IMR-90 (cell line): ENCODE measurements around the gene ABI3BP. TPM values are rescaled to one million over a fixed set of nuclear protein-coding genes. Genes with fewer than 3 reads are reported as not detected.

Source experiments
- ATAC-seq: fragments of 200-7000 bp; cut with Tn5 transposase; 2 replicates; pipeline ENCODE4 v1.9.1; 2020; ENCODE audit warnings: low read depth, mild to moderate bottlenecking, moderate library complexity
- BruUV-seq: library from RNA; stranded (reverse); fragments of 400-500 nt; replicated peaks from 2 replicates; lab custom pipeline; 2021; lab: Mats Ljungman, UMichigan
- CTCF ChIA-PET: fragments of 300-600 bp; formaldehyde crosslinking; extraction: SDS; loops from one replicate; lab custom pipeline; 2021; ENCODE audit warnings: antibody characterized with exemption; lab: Yijun Ruan, JAX
- POLR2A ChIA-PET: fragments of 300-600 bp; sonication (Branson Sonifier 250); formaldehyde crosslinking; loops from one replicate; lab custom pipeline; 2022; ENCODE audit warnings: antibody characterized with exemption; ENCODE audit not compliant: unreplicated experiment; lab: Charles Lee
- DNase-seq: peaks from one replicate; pipeline ENCODE4 v3.0.0; 2013
- H2AFZ ChIP-seq: replicated peaks from 2 replicates; pipeline ENCODE3; 2013; ENCODE audit warnings: low read length, mild to moderate bottlenecking; ENCODE audit not compliant: poor library complexity
- H2AK5ac ChIP-seq: 2 replicates; pipeline ENCODE4 v1.6.1; 2013; ENCODE audit warnings: low read depth, low read length, inconsistent platforms
- H2AK9ac ChIP-seq: replicated peaks from 2 replicates; pipeline ENCODE3; 2013; ENCODE audit warnings: mild to moderate bottlenecking, low read depth, low read length, moderate library complexity; ENCODE audit not compliant: poor library complexity
- H2BK120ac ChIP-seq: 2 replicates; pipeline ENCODE4 v1.6.1; 2013; ENCODE audit warnings: low read depth, low read length, inconsistent platforms
- H2BK15ac ChIP-seq: 3 replicates; pipeline ENCODE4 v1.6.1; 2013; ENCODE audit warnings: low read depth, low read length, inconsistent platforms
- H2BK20ac ChIP-seq: 2 replicates; pipeline ENCODE4 v1.6.1; 2013; ENCODE audit warnings: low read depth, mild to moderate bottlenecking, inconsistent platforms, low read length, moderate library complexity
- H2BK5ac ChIP-seq: 2 replicates; pipeline ENCODE4 v1.6.1; 2013; ENCODE audit warnings: mild to moderate bottlenecking, low read depth, low read length, inconsistent platforms; ENCODE audit not compliant: poor library complexity, severe bottlenecking
- H3K14ac ChIP-seq: replicated peaks from 2 replicates; pipeline ENCODE4 v1.6.1; 2013; ENCODE audit warnings: low read depth, low read length, inconsistent platforms
- H3K18ac ChIP-seq: 2 replicates; pipeline ENCODE4 v1.6.1; 2013; ENCODE audit warnings: low read depth, low read length, control low read depth
- H3K23ac ChIP-seq: 2 replicates; pipeline ENCODE4 v1.6.1; 2013; ENCODE audit warnings: low read depth, low read length, inconsistent platforms
- H3K27ac ChIP-seq: 2 replicates; pipeline ENCODE4 v1.5.1; 2013; ENCODE audit warnings: mild to moderate bottlenecking, control low read depth, low read length; ENCODE audit not compliant: insufficient read depth
- H3K27me3 ChIP-seq: 2 replicates; pipeline ENCODE4 v1.6.1; 2013; ENCODE audit warnings: low read length; ENCODE audit not compliant: control insufficient read depth, insufficient read depth
- H3K36me3 ChIP-seq: 2 replicates; pipeline ENCODE4 v1.6.1; 2013; ENCODE audit warnings: low read length, mixed read lengths; ENCODE audit not compliant: control insufficient read depth, insufficient read depth
- H3K4ac ChIP-seq: 2 replicates; pipeline ENCODE4 v1.6.1; 2013; ENCODE audit warnings: low read depth, low read length, inconsistent platforms
- H3K4me1 ChIP-seq: 2 replicates; pipeline ENCODE4 v1.6.1; 2013; ENCODE audit warnings: low read length, mixed read lengths; ENCODE audit not compliant: control insufficient read depth, insufficient read depth
- H3K4me2 ChIP-seq: 2 replicates; pipeline ENCODE4 v1.6.1; 2013; ENCODE audit warnings: low read depth, mild to moderate bottlenecking, control low read depth, low read length, moderate library complexity
- H3K4me3 ChIP-seq: 2 replicates; pipeline ENCODE4 v1.5.1; 2013; ENCODE audit warnings: low read depth, mild to moderate bottlenecking, control low read depth, low read length, moderate library complexity; ENCODE audit not compliant: insufficient read depth
- H3K56ac ChIP-seq: 2 replicates; pipeline ENCODE4 v1.6.1; 2013; ENCODE audit warnings: low read length, inconsistent platforms; ENCODE audit not compliant: insufficient read depth; ENCODE audit errors: extremely low read depth
- H3K79me1 ChIP-seq, 2 experiments: 2 replicates each; pipeline ENCODE4 v1.6.1; 2013; ENCODE audit warnings: low read length in 2 of 2, inconsistent platforms in 1 of 2, low read depth in 1 of 2
- H3K9ac ChIP-seq: 2 replicates; pipeline ENCODE4 v1.6.1; 2013; ENCODE audit warnings: low read depth, low read length, control low read depth
- H3K9me1 ChIP-seq: 2 replicates; pipeline ENCODE4 v1.6.1; 2013; ENCODE audit warnings: low read length, inconsistent platforms; ENCODE audit not compliant: insufficient read depth
- H3K9me3 ChIP-seq: 2 replicates; pipeline ENCODE4 v1.6.1; 2013; ENCODE audit warnings: low read length; ENCODE audit not compliant: control insufficient read depth, insufficient read depth
- H4K20me1 ChIP-seq: 2 replicates; pipeline ENCODE4 v1.6.1; 2013; ENCODE audit warnings: low read length, inconsistent platforms; ENCODE audit not compliant: insufficient read depth
- H4K5ac ChIP-seq: 2 replicates; pipeline ENCODE4 v1.6.1; 2013; ENCODE audit warnings: mild to moderate bottlenecking, low read depth, low read length, control low read depth
- H4K8ac ChIP-seq, 2 experiments: 2 replicates each; pipeline ENCODE4 v1.6.1; 2013; ENCODE audit warnings: low read depth in 2 of 2, low read length in 2 of 2, control low read depth in 1 of 2, inconsistent platforms in 1 of 2
- H4K91ac ChIP-seq: 2 replicates; pipeline ENCODE4 v1.6.1; 2013; ENCODE audit warnings: low read depth, low read length, inconsistent platforms; ENCODE audit not compliant: insufficient read depth
- BHLHE40 ChIP-seq: fragments of 150-350 bp; IDR thresholded peaks from 2 replicates; pipeline ENCODE4 v1.6.1; 2016; ENCODE audit warnings: mild to moderate bottlenecking, low read depth, low read length
- CEBPB ChIP-seq: IDR thresholded peaks from 2 replicates; pipeline ENCODE4 v1.6.1; 2012; ENCODE audit warnings: low read depth, low read length, improper control_type of control experiment
- MAZ ChIP-seq: IDR thresholded peaks from 2 replicates; pipeline ENCODE4 v1.6.1; 2012; ENCODE audit warnings: low read depth, mild to moderate bottlenecking, low read length, improper control_type of control experiment, moderate library complexity, borderline replicate concordance
- MXI1 ChIP-seq: IDR thresholded peaks from 2 replicates; pipeline ENCODE4 v1.6.1; 2012; ENCODE audit warnings: low read depth, mild to moderate bottlenecking, low read length, moderate library complexity, borderline replicate concordance
- RCOR1 ChIP-seq: IDR thresholded peaks from 2 replicates; pipeline ENCODE4 v1.6.1; 2012; ENCODE audit warnings: mild to moderate bottlenecking, low read length, improper control_type of control experiment; ENCODE audit not compliant: insufficient replicate concordance
- RFX5 ChIP-seq: IDR thresholded peaks from 2 replicates; pipeline ENCODE4 v1.8.0; 2012; ENCODE audit warnings: low read depth, mild to moderate bottlenecking, low read length, moderate library complexity
- SMC3 ChIP-seq: fragments of 150-350 bp; IDR thresholded peaks from 2 replicates; pipeline ENCODE4 v1.6.1; 2016; ENCODE audit warnings: low read depth, mild to moderate bottlenecking, antibody characterized with exemption, low read length, moderate library complexity
- WGBS, 2 experiments: methylation state at CpG; one replicate each; pipeline versions ENCODE4 v1.1.5 to v1.1.7; 2013; ENCODE audit warnings: missing lambda C conversion rate in 2 of 2; ENCODE audit not compliant: insufficient read length in 1 of 2; ENCODE audit errors: extremely low coverage in 2 of 2; 5-methylcytosine and 5-hydroxymethylcytosine counted together
- dilution Hi-C: fragments of 300-500 bp; cut with HindIII; formaldehyde crosslinking; loops from one replicate; pipeline ENCODE4 v1.14.3; 2018; ENCODE audit warnings: low sequenced_read_pairs; ENCODE audit not compliant: unreplicated experiment
- in situ Hi-C: fragments of 300-500 bp; cut with MboI; formaldehyde crosslinking; loops from 3 replicates; pipeline ENCODE4 v1.14.3; 2019; ENCODE audit warnings: low sequenced_read_pairs, inconsistent platforms, mixed read lengths
- intact Hi-C: fragments of 100-400 bp; cut with micrococcal nuclease; formaldehyde crosslinking; loops from 2 replicates; pipeline ENCODE4 v1.10.0; 2022
- polyA plus RNA-seq, 3 experiments: library from polyadenylated mRNA; depleted of rRNA; stranded (reverse); fragments of >200 nt; gene quantifications; 2 replicates each; pipeline ENCODE4 v1.2.3, GENCODE V29; 2012; ENCODE audit warnings: low replicate concordance in 1 of 3
- total RNA-seq: library from RNA; depleted of rRNA; stranded (reverse); fragments of >200 nt; gene quantifications from 2 replicates; pipeline ENCODE4 v1.2.3, GENCODE V29; 2012

Gene ABI3BP
- total and polyA plus RNA-seq, 2 of the 4 experiments (the other 2 are of a cell fraction): 3.0 to 26.7 TPM

DNA sequence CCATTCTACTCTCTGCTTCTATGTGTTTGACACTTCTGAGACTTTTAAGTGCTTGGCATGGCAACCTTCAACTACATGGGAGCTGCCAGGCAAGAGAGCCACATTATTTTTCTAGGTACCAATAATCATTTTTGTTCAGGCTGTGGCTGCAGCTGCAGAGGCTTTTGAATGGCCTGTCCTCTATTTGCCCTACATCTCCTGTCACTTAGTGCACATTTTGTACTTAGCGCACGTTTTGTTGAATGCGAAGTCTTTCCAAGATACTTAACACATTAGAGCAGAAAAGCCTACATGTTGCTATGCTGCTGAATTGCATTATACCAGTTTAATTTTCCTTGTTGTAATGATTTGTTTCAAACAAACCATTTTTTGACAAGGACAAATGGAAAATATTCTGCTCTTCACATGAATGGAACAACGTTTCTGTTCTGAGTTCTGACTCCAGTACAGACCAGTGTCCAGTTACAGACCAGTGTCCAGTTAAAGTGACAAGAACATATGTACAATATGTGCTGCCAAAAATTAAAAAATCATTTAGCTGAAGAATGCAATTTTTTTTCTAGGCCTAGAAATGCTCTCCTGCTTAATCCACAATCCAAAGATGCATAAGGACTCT lies 113.9 kb downstream of the ABI3BP start:
- TF ChIP-seq MXI1 (no peak), SMC3 (no peak), RFX5 (no peak), BHLHE40 (no peak), RCOR1 (no peak), MAZ (no peak), CEBPB (no peak)
- intact Hi-C loops: no loop called here
- Histone ChIP-seq H3K23ac (no peak overlapping the region), H3K36me3 (no peaks in the 10 kb centered on the region), H2AK9ac (no peak overlapping the region), H2BK15ac (no peak overlapping the region), H4K20me1 (no peaks in the 10 kb centered on the region), H4K91ac (no peak overlapping the region), H2BK5ac (no peak overlapping the region), H2AK5ac (no peak overlapping the region), H3K9me1 (no peaks in the 10 kb centered on the region), H3K9ac (no peak overlapping the region), H2AFZ (no peak overlapping the region), H3K4me2 (no peak overlapping the region), H3K79me1 (no peaks in the 10 kb centered on the region), H4K5ac (no peak overlapping the region), H3K18ac (no peak overlapping the region), H3K56ac (no peak overlapping the region), H3K4ac (no peak overlapping the region), H4K8ac (no peak overlapping the region), H3K4me3 (no peak overlapping the region), H3K9me3 (no peaks in the 10 kb centered on the region), H2BK20ac (no peak overlapping the region), H2BK120ac (no peak overlapping the region), H3K27me3 (no peaks in the 10 kb centered on the region), H3K14ac (no peak overlapping the region), H3K4me1 (peaks cover 5% of the 10 kb centered on the region; the same call in 1 of the 2 replicates), H3K27ac (no peak overlapping the region)
- ATAC-seq (no peak), DNase-seq (no peak)
- POLR2A ChIA-PET: no interaction called here
- dilution Hi-C loops: no loop called here
- no TSS peak for BruUV-seq
- WGBS, 2 experiments: no CpG with 5 or more reads among the region's 4 CpGs
- in situ Hi-C loops: no loop called here
- CTCF ChIA-PET: interaction anchor here (1.1 kb wide), 1 partner anchor 17 kb away, joined by 4 read pairs; no protein-coding TSS in a partner anchor
